Measurements from ENCODE around the gene MARCHF5.

DNA sequence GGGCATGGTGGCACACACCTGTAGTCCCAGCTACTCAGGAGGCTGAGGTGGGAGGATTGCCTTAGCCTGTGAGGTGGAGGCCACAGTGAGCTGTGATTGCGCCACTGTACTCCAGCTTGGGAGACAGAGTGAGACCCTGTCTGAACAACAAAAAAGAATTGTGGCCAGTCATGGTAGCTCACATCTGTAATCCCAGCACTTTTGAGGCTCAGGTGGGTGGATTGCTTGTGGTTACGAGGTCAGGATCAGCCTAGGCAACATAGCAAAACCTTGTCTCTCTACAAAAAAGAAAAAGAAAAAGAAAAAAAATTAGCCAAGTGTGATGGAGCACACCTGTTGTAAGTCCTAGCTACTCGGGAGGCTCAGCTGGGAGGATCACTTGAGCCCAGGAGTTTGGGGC, 22.8 kb downstream of the MARCHF5 start:
- TF ChIP-seq, protein P1, sequence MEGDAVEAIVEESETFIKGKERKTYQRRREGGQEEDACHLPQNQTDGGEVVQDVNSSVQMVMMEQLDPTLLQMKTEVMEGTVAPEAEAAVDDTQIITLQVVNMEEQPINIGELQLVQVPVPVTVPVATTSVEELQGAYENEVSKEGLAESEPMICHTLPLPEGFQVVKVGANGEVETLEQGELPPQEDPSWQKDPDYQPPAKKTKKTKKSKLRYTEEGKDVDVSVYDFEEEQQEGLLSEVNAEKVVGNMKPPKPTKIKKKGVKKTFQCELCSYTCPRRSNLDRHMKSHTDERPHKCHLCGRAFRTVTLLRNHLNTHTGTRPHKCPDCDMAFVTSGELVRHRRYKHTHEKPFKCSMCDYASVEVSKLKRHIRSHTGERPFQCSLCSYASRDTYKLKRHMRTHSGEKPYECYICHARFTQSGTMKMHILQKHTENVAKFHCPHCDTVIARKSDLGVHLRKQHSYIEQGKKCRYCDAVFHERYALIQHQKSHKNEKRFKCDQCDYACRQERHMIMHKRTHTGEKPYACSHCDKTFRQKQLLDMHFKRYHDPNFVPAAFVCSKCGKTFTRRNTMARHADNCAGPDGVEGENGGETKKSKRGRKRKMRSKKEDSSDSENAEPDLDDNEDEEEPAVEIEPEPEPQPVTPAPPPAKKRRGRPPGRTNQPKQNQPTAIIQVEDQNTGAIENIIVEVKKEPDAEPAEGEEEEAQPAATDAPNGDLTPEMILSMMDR (conservative IDR thresholded peaks at IDR 0.05): no peak
- no peak for TF ChIP-seq EZH2 (IDR thresholded peaks at IDR 0.05; ENCODE audit: low read depth)

Data from PC-9 (cell line).